Upper lobe of left lung (tissue), 6 donors: ENCODE data around the gene PRKAG2. TPM values are rescaled to one million over a fixed set of nuclear protein-coding genes. Genes with fewer than 3 reads are reported as not detected.
A peak's percentile ranks its signal among the peaks of the same experiment; 100 is the strongest.

Source experiments
- ATAC-seq, 2 donors: fragments of 200-7000 bp; cut with Tn5 transposase; one replicate each; pipeline ENCODE4 v1.9.1; 2022; ENCODE audit warnings: mild to moderate bottlenecking in 2 of 2, moderate library complexity in 2 of 2; ENCODE audit not compliant: low FRiP score in 2 of 2
- DNase-seq, 2 donors: peaks; one replicate each; pipeline ENCODE4 v3.0.0-alpha.2; 2019 to 2020
- H3K27ac ChIP-seq, 4 donors: fragments of 200-600 bp; sonication (generic); one replicate each; pipeline ENCODE4 v1.5.1; 2016 to 2019
- H3K27me3 ChIP-seq, 4 donors: fragments of 200-600 bp; sonication (generic); one replicate each; pipeline ENCODE4 v1.5.1; 2017 to 2019
- H3K36me3 ChIP-seq, 4 donors: fragments of 200-600 bp; sonication (generic); one replicate each; pipeline ENCODE4 v1.5.1; 2016 to 2019
- H3K4me1 ChIP-seq, 4 donors: fragments of 200-600 bp; sonication (generic); one replicate each; pipeline ENCODE4 v1.5.1; 2018 to 2019
- H3K4me3 ChIP-seq, 4 donors: fragments of 200-600 bp; sonication (generic); one replicate each; pipeline ENCODE4 v1.5.1; 2017 to 2019; ENCODE audit warnings: mild to moderate bottlenecking in 2 of 4, moderate library complexity in 1 of 4
- H3K9me3 ChIP-seq, 4 donors: fragments of 200-600 bp; sonication (generic); one replicate each; pipeline ENCODE4 v1.5.1; 2018 to 2019
- CTCF ChIP-seq, 6 experiments: fragments of 450-650 bp in 4 of 6; fragments of 200-600 bp in 2 of 6; sonication (generic) in 2 of 6; IDR thresholded peaks; one replicate each; pipeline ENCODE4 v1.5.1; 2016 to 2019; ENCODE audit warnings: antibody characterized with exemption in 6 of 6
- EP300 ChIP-seq, 4 donors: sonication (generic); formaldehyde crosslinking; IDR thresholded peaks; one replicate each; pipeline ENCODE4 v1.5.1; 2017; ENCODE audit warnings: antibody characterized with exemption in 4 of 4, control low read depth in 2 of 4
- POLR2A ChIP-seq, 4 donors: fragments of 450-650 bp; IDR thresholded peaks; one replicate each; pipeline ENCODE4 v1.5.1; 2016 to 2017; ENCODE audit warnings: antibody characterized with exemption in 4 of 4, mild to moderate bottlenecking in 2 of 4
- POLR2AphosphoS5 ChIP-seq, 2 donors: sonication (generic); formaldehyde crosslinking; IDR thresholded peaks; one replicate each; pipeline ENCODE4 v1.5.1; 2017; ENCODE audit warnings: antibody characterized with exemption in 2 of 2
- WGBS, 2 donors: methylation state at CpG; one replicate each; pipeline ENCODE4 v1.1.5; 2017 to 2018; 5-methylcytosine and 5-hydroxymethylcytosine counted together
- total RNA-seq, 6 donors: library from RNA; depleted of rRNA in 4 of 6; stranded (reverse); fragments of >200 nt in 4 of 6; gene quantifications; one replicate each; pipeline versions ENCODE4 v1.1.0 to v1.2.1, GENCODE V29; 2016 to 2021
- donor health status: DM: no; HTN: no; CAD: no; lungs with moderate emphysema.
- donor health status: DM: no; HTN: yes; CAD: no; lungs with severe emphysema.

The PRKAG2 gene
- total RNA-seq, 6 donors from 2014 or later = 20.6 to 68.1 (median 29.6) TPM

GRCh38 chr7:151714201-151714600, 162.7 kb downstream of the PRKAG2 start:
- 91 to 96% methylated on average over 22 to 24 of the region's 24 CpGs for WGBS, 2 donors
- peak in 1 of 2 donors; percentile 76 for DNase-seq
- ATAC-seq = no peak

GRCh38 chr7:151712810-151713125, 164.1 kb downstream of the PRKAG2 start:
- ATAC-seq (no peak), DNase-seq (no peak)
- no peaks in the 10 kb centered on the region for H3K27me3 ChIP-seq
- H3K4me1 ChIP-seq = peaks cover 6 to 23% (median 16%) of the 10 kb centered on the region in 4 donors
- H3K4me3 ChIP-seq = no peak overlapping the region
- H3K9me3 ChIP-seq = no peaks in the 10 kb centered on the region
- H3K36me3 ChIP-seq = no peaks in the 10 kb centered on the region
- 71 to 80% methylated on average over 7 of the region's 7 CpGs for WGBS, 2 donors
- no peak overlapping the region for H3K27ac ChIP-seq
- TF ChIP-seq CTCF (IDR thresholded peaks at IDR 0.05) = no peak
- no peak for TF ChIP-seq POLR2AphosphoS5 (IDR thresholded peaks at IDR 0.05)
- no peak for TF ChIP-seq POLR2A (IDR thresholded peaks at IDR 0.05)
- no peak for TF ChIP-seq EP300 (IDR thresholded peaks at IDR 0.05)

More at GRCh38 chr7:151714201-151714600, 162.7 kb downstream of the PRKAG2 start:
- Histone ChIP-seq H3K4me3 (no peak overlapping the region), H3K27ac (no peak overlapping the region), H3K36me3 (no peaks in the 10 kb centered on the region), H3K27me3 (no peaks in the 10 kb centered on the region), H3K4me1 (peaks cover 6 to 29% (median 17%) of the 10 kb centered on the region in 4 donors), H3K9me3 (no peaks in the 10 kb centered on the region)
- TF ChIP-seq EP300 (IDR thresholded peaks at IDR 0.05) (no peak), POLR2A (IDR thresholded peaks at IDR 0.05) (no peak), POLR2AphosphoS5 (IDR thresholded peaks at IDR 0.05) (no peak), CTCF (IDR thresholded peaks at IDR 0.05) (no peak)

GRCh38 chr7:151711906-151712809, 164.8 kb downstream of the PRKAG2 start:
- peaks cover 6 to 18% (median 13%) of the 10 kb centered on the region in 4 donors for H3K4me1 ChIP-seq
- H3K9me3 ChIP-seq = no peaks in the 10 kb centered on the region
- TF ChIP-seq POLR2A (IDR thresholded peaks at IDR 0.05) (no peak), POLR2AphosphoS5 (IDR thresholded peaks at IDR 0.05) (peak; percentile 18 to 45), CTCF (IDR thresholded peaks at IDR 0.05) (no peak), EP300 (IDR thresholded peaks at IDR 0.05) (peak in 1 of 4 donors; percentile 58)
- ATAC-seq = peak; percentile 8 to 24
- H3K36me3 ChIP-seq = no peaks in the 10 kb centered on the region
- no peaks in the 10 kb centered on the region for H3K27me3 ChIP-seq
- H3K27ac ChIP-seq = peak overlapping the region in 3 of 4 donors; percentile 34 to 60 (median 53)
- WGBS, 2 donors = 69 to 71% methylated on average over 11 to 17 of the region's 25 CpGs
- no peak overlapping the region for H3K4me3 ChIP-seq
- peak; percentile 75 to 87 for DNase-seq

- TF ChIP-seq CTCF (IDR thresholded peaks at IDR 0.05) = no peak
- no peak for TF ChIP-seq EP300 (IDR thresholded peaks at IDR 0.05)
- no peak for TF ChIP-seq POLR2AphosphoS5 (IDR thresholded peaks at IDR 0.05)
- TF ChIP-seq POLR2A (IDR thresholded peaks at IDR 0.05) = no peak
- no peaks in the 10 kb centered on the region for H3K36me3 ChIP-seq
- no peaks in the 10 kb centered on the region for H3K9me3 ChIP-seq
- H3K27me3 ChIP-seq = no peaks in the 10 kb centered on the region
- peaks cover 6 to 17% (median 12%) of the 10 kb centered on the region in 4 donors for H3K4me1 ChIP-seq
- no peak for ATAC-seq
- DNase-seq = no peak
- WGBS, 2 donors = 62 to 67% methylated on average over 3 of the region's 3 CpGs
- peak overlapping the region in 3 of 4 donors; percentile 34 to 60 (median 53) for H3K27ac ChIP-seq
- no peak overlapping the region for H3K4me3 ChIP-seq
Measured at GRCh38 chr7:151711435-151711872, 165.5 kb downstream of the PRKAG2 start.
